Astrocyte of the spinal cord (primary cell): Measurements from ENCODE around the gene FTO.
"Not testable (repeated sequence)": the region's sequence is repeated elsewhere in the genome, so short reads cannot be mapped to it uniquely, and the experiment has no call there.

Experiments
- DNase-seq: peaks from one replicate; pipeline ENCODE4 v3.0.0; 2011; ENCODE audit warnings: low read depth, low spot score
- H3K4me3 ChIP-seq: 2 replicates; pipeline ENCODE4 v1.5.1; 2011; ENCODE audit warnings: low read depth, mild to moderate bottlenecking, low read length, moderate library complexity
- in situ Hi-C: cut with HindIII; loops from 2 replicates; pipeline ENCODE4 v1.10.0; 2017; ENCODE audit warnings: low sequenced_read_pairs
- TF ChIP-seq, protein P1 (sequence below): IDR thresholded peaks from 2 replicates; pipeline ENCODE4 v1.5.1; 2012; ENCODE audit warnings: low read depth, mild to moderate bottlenecking, low read length, inconsistent platforms

FTO gene

DNA sequence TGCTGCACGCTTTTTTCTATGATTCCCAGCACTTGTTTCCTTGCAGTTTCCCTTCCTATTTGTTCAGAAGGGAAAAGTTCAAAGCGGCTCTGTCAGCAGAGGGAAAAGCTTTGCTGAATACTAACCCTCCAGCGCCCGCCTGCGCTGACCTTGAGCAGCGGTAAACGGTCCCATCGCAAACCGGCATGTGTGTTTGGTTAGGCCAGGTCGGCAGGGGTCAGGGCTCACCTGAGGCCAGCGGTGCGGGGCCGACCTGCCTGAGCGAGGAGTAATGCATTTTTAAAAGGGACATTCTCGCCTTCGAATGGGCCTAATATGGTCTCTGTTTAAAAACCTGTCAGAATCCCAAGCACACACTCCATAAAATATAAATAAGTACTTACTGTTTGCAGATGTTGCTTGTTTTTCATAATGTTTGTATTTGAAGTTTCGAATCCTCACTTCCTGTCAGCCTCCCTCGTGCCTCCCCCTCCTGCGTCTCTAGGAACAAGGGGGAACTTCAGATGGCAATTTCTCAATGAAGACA, 472.5 kb downstream of the FTO start:
- in situ Hi-C loops = no loop called here
- H3K4me3 ChIP-seq = no peak overlapping the region
- no peak for DNase-seq
- TF ChIP-seq, protein P1, sequence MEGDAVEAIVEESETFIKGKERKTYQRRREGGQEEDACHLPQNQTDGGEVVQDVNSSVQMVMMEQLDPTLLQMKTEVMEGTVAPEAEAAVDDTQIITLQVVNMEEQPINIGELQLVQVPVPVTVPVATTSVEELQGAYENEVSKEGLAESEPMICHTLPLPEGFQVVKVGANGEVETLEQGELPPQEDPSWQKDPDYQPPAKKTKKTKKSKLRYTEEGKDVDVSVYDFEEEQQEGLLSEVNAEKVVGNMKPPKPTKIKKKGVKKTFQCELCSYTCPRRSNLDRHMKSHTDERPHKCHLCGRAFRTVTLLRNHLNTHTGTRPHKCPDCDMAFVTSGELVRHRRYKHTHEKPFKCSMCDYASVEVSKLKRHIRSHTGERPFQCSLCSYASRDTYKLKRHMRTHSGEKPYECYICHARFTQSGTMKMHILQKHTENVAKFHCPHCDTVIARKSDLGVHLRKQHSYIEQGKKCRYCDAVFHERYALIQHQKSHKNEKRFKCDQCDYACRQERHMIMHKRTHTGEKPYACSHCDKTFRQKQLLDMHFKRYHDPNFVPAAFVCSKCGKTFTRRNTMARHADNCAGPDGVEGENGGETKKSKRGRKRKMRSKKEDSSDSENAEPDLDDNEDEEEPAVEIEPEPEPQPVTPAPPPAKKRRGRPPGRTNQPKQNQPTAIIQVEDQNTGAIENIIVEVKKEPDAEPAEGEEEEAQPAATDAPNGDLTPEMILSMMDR = no peak

DNA sequence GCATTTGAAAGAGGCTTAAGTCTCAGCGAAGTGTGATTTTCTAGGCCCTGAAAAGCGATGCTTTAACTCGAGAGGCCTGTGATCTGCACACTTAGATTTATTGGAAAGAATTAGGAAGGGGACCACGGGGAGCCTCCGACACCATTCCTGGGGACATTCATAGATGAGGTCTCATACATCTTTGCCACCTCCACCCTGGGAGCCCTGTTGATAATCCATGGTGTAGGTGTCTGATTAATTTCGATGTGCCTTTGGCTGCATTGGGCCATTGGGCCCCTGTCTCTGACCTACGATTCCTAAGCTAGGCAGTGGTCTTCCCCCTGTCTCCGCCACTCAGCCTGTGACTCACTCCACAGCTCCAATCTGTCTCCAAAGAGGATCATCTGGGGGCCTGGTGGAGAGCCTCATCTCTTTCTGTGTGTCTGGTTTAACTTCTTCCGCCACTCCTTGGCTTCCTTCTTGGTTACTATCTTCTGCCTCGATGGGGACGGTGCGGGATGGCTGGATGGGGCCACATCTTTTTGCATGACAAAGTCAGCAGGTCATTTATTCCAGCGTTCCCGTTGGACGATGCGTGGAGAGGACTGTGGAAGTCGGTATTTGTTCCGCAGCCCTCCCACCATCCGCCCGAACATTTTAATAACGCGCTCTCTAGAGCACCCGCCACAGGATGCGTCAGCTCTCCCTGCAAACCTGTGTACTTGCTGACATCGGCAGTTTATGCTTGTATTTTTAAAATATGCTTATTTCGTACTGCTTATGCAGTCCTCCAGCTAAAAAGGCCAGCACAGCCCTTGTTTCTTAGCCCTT, 473.3 kb downstream of the FTO start:
- TF ChIP-seq, protein P1 = no peak
- in situ Hi-C loops = no loop called here
- no peak for DNase-seq
- no peak overlapping the region for H3K4me3 ChIP-seq

DNA sequence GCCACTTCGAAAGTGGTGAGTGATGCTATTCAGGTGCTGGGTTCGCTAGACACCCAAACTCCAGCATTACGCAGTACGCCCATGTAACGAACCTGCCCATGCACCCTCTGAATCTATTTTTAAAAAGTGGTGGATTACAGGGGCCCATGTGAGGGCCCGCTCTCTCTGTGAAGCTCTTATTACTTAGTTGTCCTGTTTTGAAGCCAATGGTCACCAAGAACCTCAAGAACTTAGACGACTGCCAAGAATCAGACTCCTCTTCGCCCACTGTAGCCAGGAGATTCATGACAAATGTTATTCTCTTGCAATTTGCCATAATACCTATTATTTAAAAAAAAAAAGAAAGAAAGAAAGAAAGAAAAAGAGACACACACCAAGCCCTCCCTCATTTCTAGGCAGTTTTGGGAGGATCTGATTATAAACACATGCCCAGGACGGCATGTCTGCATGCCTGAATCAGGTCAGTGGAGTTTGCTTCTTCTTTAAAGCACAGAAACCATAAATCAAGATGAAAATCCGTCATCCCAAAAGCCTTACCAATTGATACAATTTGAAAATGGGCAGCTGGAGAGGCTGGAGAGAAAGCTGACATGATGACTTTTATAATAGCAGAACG, 474.0 kb downstream of the FTO start:
- in situ Hi-C loops = no loop called here
- TF ChIP-seq, protein P1 = no peak
- no peak for DNase-seq
- H3K4me3 ChIP-seq = no peak overlapping the region

DNA sequence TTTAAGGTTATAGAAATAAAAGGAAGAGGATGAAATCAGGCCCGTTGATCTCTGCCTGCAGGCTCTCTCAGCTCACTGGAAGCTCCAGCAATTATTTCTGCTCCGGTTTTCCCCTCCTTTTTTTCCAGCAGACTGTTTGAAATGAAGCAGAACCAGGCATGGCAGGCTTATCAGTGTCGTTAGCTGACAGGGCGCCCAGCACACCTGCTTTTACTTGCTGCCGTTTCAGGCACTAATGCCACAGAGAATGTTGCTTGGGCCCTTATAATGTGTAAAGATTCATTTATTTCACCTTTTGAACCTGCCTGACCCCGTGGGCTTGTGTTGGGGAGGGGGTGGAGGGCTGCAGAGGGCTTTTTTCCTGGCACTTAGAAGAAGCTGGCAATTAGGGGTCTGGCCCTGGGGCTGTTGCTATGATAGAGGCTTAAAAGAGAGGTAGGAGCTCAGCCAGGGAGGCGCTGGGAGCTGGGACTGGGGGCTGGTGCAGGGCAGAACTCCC, 474.6 kb downstream of the FTO start:
- DNase-seq = no peak
- in situ Hi-C loops = no loop called here
- H3K4me3 ChIP-seq = no peak overlapping the region
- TF ChIP-seq, protein P1 = no peak

DNA sequence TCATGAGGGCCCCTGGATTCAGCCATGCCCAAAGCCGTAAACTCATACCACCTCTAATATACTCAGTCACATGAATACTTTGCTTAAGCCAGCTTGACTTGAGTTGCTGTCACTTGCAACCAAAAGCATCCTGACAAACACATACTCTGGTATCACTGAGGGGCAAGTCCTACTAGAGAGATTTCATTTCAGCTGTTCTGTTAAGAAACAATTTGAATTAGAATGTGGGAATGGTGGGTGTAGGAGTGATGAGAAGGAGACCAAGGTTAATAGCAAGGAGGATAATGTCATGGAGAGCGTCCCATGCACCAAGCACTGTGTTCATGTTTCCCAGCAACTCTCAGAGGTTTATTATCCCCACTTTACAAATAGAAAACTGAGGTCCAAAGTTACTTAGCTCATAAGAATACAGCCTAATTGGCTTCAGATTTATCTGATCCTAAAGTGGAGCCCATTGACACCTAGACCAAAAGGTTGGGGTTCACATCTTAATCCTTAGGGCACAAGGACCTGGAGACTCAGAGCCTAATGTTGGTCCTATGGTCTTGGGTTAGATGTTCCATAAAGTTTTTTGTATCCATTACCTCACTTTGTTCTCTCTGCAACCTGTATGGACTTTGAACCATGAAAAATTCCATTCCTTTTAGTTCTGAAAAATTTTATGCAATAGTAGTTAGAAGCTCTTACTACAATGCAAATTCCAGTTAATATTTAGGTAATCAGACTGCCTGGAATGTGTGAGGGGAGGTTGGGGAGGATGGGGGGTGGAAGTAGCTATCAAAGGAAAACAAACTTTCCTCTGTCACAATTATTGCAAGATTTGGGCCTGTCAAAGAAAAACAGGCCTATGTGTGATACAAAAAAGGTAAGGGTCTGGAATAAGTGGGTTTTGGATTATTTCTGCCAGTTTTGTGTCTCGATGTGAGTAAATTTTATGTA, 476.7 kb downstream of the FTO start:
- no peak for DNase-seq
- H3K4me3 ChIP-seq = no peak overlapping the region
- in situ Hi-C loops = no loop called here
- TF ChIP-seq, protein P1 = no peak

DNA sequence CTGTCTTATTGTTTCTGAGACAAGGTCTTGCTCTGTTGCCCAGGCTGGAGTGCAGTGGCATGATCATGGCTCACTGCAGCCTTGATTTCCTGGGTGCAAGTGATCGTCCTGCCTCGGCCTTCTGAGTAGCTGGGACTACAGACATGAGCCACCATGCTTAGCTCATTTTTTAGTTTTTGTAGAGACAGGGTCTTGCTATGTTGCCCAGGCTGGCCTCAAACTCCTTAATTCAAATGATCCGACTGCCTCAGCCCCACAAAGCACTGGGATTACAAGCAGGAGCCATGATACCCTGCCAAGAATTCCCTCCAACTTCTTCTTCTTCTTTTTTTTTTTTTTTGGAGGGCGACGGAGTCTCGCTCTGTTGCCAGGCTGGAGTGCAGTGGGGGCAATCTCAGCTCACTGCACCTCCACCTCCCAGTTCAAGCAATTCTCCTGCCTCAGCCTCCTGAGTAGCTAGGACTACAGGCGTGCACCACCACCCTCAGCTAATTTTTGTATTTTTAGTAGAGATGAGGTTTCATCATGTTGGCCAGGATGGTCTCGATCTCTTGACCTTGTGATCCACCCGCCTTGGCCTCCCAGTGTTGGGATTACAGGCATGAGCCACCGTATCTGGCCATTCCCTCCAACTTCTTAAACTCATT, 477.9 kb downstream of the FTO start:
- in situ Hi-C loops, H3K4me3 ChIP-seq, DNase-seq: not testable (repeated sequence)
